HG03064 (cell line): Measurements from ENCODE around the gene PDE4B.

Experiments used
- ATAC-seq: cut with Tn5 transposase; IDR thresholded peaks from one replicate; pipeline ENCODE4 v1.9.1; 2021; ENCODE audit warnings: low read depth; ENCODE audit not compliant: unreplicated experiment

PDE4B gene

GRCh38 chr1:66250075-66250474 is 457.4 kb downstream of the PDE4B start:
- ATAC-seq, result no peak

GRCh38 chr1:66250478-66250877 is 457.8 kb downstream of the PDE4B start:
- no peak for ATAC-seq

DNA sequence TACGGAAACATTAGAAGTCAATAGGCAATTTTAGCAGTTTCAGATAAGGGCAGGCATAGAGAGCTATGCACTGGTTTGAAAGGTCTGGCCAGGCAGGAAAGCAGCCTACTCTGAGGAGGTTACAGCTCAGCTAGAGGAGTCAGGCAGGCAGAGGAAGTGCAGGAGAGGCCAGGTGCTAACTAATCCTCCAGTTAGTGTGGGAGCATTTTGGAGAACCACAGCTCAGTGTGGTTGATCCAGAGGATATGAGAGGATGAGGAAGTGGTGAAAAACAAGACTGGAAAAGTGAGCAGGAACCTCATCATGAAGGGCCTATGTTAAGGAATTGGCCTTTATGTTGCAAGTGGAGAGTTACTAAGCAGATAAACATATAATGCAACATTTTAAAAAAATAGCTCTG is 458.9 kb downstream of the PDE4B start:
- no peak for ATAC-seq

GRCh38 chr1:66253330-66253921 is 460.7 kb downstream of the PDE4B start:
- ATAC-seq, result peak; percentile 93

GRCh38 chr1:66254785-66255184 is 462.1 kb downstream of the PDE4B start:
- no peak for ATAC-seq

- ATAC-seq, result no peak
These were observed 464.2 kb downstream of the PDE4B start for GRCh38 chr1:66256629-66257572.

DNA sequence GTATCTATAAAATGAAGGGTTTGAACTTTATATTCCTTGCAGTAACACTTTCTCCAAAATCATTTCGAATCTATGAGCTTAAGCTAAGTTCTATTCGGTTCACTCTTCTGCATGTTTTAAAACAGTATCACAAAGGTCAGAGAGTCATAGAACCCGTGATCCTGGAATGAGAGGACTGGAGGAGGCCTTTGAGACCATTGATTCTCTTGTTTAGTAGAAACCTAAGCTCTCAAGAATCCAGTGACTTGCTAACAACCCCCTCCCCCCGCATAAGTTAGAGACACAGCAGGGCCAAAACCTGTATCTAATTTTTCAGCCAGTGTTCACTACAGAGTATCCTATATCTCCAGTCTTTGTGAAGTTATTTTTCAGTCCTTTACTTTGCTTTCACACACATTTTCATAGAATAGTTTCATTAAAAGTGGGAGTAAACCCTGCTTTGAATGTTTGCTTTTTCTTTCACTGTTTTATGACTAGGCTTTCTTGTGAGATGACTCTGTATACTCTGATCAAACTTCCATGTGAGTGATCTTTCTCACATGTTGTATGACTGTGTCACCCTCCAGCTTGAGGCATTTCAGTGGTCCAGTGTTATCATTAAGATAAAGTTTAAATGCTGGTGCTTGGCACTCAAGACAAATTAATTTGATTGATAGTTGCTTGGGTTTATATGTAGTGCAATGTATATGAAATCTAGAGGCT is 465.9 kb downstream of the PDE4B start:
- ATAC-seq, result no peak

- no peak for ATAC-seq
These were observed 468.7 kb downstream of the PDE4B start for GRCh38 chr1:66261364-66261763.

GRCh38 chr1:66262208-66262963 is 469.7 kb downstream of the PDE4B start:
- ATAC-seq, result no peak

DNA sequence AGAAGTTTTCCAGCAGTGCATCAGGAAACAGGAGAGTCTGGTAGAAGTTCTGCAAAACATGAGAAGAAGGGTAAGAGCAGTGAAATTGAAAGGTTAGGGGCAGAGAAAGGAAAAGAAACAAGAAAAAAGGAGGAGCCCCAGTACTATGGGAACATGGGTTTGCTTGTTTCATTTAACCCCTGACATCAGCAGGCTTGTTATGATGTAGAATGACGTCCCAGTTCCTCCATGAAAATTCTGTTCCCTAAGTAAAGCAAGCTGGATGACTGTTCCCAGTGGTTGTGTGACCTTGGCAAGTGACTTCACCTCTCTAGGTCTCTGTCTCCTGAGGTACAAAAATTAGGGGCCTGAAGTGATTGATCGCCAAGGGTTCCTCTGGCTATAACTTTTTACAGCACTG is 472.6 kb downstream of the PDE4B start:
- ATAC-seq, result no peak

GRCh38 chr1:66265796-66266195 is 473.1 kb downstream of the PDE4B start:
- ATAC-seq, result no peak

DNA sequence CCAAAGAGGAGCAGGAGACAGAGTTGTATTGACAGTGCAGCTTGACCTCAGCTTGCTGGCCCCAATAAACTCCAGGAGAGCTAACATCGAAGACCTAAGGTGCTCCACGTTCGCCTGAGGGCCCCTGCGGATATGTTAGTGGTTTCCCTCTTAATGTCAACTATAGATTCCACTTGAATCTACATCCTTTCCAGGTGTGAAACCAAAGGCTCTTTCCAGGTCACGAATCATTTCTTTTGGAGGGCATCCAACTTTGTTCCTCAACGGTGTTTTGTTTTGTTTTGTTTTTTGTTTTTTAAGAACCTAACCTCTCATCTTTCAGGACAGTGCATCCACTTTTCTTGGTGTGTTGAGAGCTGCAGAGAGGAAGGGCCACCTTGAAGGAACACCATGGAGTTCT is 473.7 kb downstream of the PDE4B start:
- ATAC-seq, result no peak

DNA sequence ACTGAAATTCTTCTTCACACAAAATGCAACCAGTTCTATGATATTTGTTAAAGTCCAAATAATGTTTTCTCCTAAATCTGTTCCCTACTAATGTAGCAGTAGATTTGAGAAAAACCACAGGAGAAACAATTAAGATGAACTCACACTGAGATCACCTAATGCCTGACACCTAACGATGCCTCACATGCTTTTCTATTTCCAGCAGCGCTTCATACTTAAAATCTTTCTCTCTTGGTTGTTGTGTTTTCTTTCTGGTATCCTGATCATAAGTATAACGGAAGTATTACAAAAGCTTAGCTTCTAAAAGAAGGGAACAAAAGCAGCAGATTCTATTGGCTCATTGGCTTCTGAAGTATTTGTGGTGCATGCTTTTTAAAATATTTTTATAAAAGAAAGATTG is 474.1 kb downstream of the PDE4B start:
- no peak for ATAC-seq

DNA sequence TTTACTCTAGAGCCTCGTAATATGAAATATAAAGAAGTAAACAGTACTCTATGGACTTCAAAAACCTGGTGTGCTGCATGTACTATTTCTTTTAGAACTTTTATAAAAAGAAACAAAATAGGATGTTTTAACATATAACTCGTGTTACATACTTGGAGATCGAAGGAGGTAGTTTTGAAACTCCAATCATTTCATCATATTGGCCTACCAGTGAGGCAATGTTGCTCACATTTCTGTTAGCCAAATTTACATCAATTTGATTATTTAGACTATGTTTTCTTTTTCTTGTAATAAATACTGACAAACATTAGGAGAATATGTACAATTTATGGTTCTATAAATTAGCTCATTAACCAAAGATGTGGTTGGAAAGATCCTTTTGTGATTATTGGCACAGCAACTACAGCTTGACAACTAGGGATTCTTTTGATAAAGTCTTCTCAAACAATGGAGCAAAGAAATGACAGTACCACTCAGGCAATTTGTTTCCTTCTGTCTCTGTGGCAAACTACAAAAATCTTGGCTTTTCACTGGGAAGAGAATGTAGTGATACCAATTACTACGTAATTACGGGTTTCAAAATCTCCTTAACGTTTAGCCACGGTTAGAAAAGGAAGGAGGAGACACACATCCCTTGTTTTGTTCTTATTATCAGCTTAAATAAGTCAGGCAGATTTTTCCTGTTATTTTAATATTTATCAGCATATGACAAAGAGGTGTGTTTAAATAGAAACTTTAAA is 474.7 kb downstream of the PDE4B start:
- ATAC-seq, result no peak

DNA sequence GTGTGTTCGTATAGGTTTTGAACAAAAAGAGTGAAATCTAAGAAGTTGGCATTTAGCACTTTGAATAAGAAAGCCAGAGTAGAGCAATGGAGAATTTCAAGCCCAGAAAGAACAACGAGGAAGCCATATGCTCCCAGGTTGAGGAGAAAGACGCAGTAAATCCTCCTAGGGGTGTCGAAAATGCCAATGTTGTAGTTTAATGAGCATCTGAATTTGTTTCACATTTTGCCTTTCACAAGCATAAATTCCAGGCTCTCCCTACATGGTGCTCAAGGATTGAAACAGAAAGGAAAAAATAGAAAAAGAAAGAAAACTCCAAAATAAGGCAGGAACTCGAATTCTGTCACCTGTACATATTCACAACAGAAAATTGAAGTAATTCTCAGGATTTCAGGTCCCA is 476.5 kb downstream of the PDE4B start:
- no peak for ATAC-seq

DNA sequence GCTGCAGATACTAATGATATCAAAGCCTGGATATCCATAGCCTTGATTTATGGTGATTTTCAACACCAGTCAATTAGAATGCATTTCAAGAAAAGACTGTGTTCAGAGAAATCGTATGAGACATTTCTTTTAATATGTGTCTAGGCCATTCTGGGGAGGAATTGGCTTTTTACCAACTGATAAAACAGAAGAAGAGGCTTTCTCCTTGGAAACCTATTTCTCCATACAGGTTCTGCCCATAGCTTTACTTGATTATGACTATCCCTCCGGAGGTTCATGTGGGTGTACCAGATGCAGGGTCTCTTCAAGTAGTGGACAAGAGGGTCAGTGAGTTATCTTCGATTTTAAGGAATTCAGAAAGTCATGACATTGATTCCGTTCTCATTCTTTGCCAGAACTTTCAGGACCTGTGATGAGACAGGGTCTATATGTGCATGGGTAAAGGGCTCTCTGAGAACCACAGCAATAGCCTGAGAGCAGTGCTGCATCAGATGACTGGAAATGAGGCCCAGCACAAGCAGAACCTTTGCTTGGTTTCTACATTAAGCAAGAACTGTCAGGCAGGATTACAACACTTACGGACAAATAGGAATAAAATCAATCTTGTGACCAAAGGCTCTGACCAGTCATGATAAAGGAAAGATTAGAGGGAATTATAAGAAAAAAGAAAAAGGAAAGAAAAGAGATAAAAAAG is 477.6 kb downstream of the PDE4B start:
- no peak for ATAC-seq

DNA sequence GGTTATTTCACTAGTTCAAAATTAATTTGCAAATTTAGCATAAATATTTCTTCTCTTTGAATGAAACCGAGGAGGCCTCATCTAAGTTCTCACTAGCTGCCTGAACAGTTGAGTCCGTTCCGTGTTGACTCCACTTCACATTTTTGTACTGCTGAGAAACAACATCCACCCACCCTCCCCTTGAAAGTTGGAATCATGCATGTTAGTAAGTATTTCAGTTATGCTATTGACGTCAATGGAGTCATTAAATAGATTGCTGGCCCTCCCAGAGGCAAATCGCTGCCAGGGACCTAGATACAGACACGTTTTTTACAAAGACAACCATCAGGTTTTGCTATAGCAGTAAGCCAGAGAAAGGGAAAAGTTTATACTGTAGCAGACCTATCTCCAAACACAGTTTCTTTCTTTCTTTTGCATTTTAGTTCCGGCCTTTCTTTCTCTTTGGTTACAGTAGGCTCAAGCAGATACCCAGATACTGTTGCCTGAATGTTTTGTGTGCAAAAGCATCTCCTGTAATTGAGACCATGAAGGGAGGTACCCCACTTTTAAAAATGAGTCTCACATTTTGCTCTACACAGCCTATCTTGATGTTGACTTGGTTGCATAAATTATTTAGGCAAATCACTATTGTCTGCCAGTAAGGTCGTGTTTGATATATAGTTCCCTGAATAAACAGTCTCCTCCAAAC is 478.7 kb downstream of the PDE4B start:
- no peak for ATAC-seq

- no peak for ATAC-seq
These were observed 479.2 kb downstream of the PDE4B start for GRCh38 chr1:66271904-66272254.

GRCh38 chr1:66273656-66274055 is 481.0 kb downstream of the PDE4B start:
- ATAC-seq, result no peak
